Skeletal muscle tissue (tissue), 4 donors: ENCODE data around the gene CAGE1. TPM values are rescaled to one million over a fixed set of nuclear protein-coding genes. Genes with fewer than 3 reads are reported as not detected.

Source experiments
- H3K27ac ChIP-seq: one replicate; pipeline ENCODE4 v1.7.0; 2013; ENCODE audit warnings: mild to moderate bottlenecking, low read depth, low read length, inconsistent platforms
- H3K27me3 ChIP-seq, 3 donors: one replicate each; pipeline ENCODE4 v1.7.0; 2013; ENCODE audit warnings: low read length in 3 of 3; ENCODE audit not compliant: control insufficient read depth in 3 of 3, insufficient read depth in 3 of 3
- H3K36me3 ChIP-seq, 3 donors: one replicate each; pipeline ENCODE4 v1.7.0; 2013; ENCODE audit warnings: low read length in 3 of 3; ENCODE audit not compliant: control insufficient read depth in 3 of 3, insufficient read depth in 3 of 3
- H3K4me1 ChIP-seq, 3 donors: one replicate each; pipeline ENCODE4 v1.7.0; 2013; ENCODE audit warnings: low read length in 3 of 3, mild to moderate bottlenecking in 3 of 3; ENCODE audit not compliant: control insufficient read depth in 3 of 3, insufficient read depth in 3 of 3
- H3K4me3 ChIP-seq, 3 donors: one replicate each; pipeline ENCODE4 v1.7.0; 2013; ENCODE audit warnings: low read length in 3 of 3
- H3K9ac ChIP-seq, 3 donors: one replicate each; pipeline ENCODE4 v1.7.0; 2013; ENCODE audit warnings: low read length in 3 of 3, mild to moderate bottlenecking in 3 of 3, moderate library complexity in 2 of 3, low read depth in 1 of 3
- H3K9me3 ChIP-seq, 3 donors: one replicate each; pipeline ENCODE4 v1.7.0; 2013; ENCODE audit warnings: low read length in 3 of 3; ENCODE audit not compliant: control insufficient read depth in 3 of 3
- total RNA-seq: library from RNA; depleted of rRNA; stranded (reverse); fragments of >200 nt; gene quantifications from one replicate; pipeline ENCODE4 v1.2.3, GENCODE V29; 2014
- donor health status: Osteomylitis.

The CAGE1 gene
- total RNA-seq, 1 donor from 2014 or later: not detected

DNA sequence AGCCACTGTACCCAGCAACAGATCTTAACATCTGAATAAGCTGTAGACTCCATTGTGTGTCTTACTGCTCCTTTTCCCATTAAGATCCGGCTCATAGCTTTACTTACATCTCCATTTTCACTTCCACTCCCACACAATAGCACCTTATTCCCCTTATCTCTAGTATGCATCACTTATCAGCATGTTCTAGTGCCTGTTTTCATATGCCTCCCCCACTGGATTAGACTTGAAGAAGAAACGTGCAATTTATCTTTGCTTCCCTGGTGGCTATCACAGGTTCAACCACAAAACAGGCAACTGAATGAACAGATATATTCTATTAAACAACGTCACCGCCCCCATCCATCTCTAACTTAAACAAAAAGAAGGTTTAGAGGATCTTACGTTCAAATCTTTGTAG is 88.6 kb downstream of the CAGE1 start:
- H3K4me1 ChIP-seq: no peaks in the 10 kb centered on the region
- H3K27me3 ChIP-seq: no peaks in the 10 kb centered on the region
- no peak overlapping the region for H3K27ac ChIP-seq
- no peak overlapping the region for H3K4me3 ChIP-seq
- H3K9ac ChIP-seq: no peak overlapping the region
- peaks cover 27 to 58% (median 56%) of the 10 kb centered on the region in 3 donors for H3K36me3 ChIP-seq
- no peaks in the 10 kb centered on the region for H3K9me3 ChIP-seq

DNA sequence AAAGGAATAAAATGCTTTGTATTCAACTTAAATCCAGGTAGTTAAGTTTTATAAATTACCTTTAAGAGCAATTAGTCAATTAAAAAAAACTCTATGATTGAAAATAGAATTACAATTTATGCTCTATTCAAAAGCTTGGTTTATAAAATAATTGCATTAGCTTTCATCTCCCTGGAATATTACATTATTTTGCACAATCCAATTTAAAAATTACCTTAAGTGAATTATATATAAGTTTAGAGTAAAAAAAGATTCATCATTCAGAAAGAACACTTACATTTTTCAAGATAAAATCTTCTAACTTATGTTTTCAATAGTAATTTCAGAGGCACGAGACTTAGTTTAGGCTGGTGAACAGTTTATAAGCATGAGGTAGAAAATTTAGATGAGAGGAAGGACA is 91.4 kb downstream of the CAGE1 start:
- Histone ChIP-seq H3K9ac (no peak overlapping the region), H3K4me1 (no peaks in the 10 kb centered on the region), H3K27me3 (no peaks in the 10 kb centered on the region), H3K27ac (no peak overlapping the region), H3K9me3 (no peaks in the 10 kb centered on the region), H3K36me3 (peaks cover 29 to 50% (median 49%) of the 10 kb centered on the region in 3 donors), H3K4me3 (no peak overlapping the region)

DNA sequence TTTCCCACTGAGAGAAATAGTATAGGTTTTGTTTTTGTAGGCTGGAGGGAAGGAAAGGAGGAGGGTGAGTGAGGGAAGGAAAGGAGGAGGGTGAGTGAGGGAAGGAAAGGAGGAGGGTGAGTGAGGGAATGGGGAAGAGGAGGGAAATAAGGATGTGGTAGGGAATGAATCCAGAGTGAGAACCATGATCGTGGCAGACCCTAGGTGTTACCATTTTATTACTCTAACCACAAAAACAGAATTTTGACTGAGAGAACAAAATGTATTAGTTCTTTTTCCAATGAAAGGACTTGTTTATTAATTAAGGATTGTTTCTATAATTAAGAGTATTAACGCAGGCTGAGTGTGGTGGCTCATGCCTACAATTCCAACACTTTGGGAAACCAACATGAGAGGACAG is 92.9 kb downstream of the CAGE1 start:
- H3K4me1 ChIP-seq: no peaks in the 10 kb centered on the region
- H3K36me3 ChIP-seq: peaks cover 23 to 58% (median 48%) of the 10 kb centered on the region in 3 donors
- H3K27me3 ChIP-seq: no peaks in the 10 kb centered on the region
- no peaks in the 10 kb centered on the region for H3K9me3 ChIP-seq
- H3K9ac ChIP-seq: no peak overlapping the region
- no peak overlapping the region for H3K27ac ChIP-seq
- H3K4me3 ChIP-seq: no peak overlapping the region

DNA sequence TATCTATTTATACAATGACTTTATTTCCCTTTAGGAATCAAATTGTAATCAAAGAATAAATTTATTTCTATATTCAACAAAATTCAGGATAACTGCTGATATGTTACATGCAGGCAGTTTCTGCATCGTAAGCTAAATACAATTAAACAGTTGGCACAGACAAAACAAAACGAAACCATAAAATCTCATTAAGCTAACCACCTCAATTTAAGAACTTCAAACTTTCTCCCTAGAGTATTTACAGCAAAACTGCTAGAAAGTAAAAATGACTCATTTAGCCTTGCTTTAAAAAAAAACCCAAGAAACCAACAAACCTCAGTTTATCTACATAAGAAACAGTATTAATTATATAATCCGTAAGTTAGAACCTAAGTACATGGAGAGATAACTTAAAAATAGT is 93.6 kb downstream of the CAGE1 start:
- Histone ChIP-seq H3K27me3 (no peaks in the 10 kb centered on the region), H3K27ac (no peak overlapping the region), H3K36me3 (peaks cover 16 to 52% (median 46%) of the 10 kb centered on the region in 3 donors), H3K9ac (no peak overlapping the region), H3K9me3 (no peaks in the 10 kb centered on the region), H3K4me1 (no peaks in the 10 kb centered on the region), H3K4me3 (no peak overlapping the region)

DNA sequence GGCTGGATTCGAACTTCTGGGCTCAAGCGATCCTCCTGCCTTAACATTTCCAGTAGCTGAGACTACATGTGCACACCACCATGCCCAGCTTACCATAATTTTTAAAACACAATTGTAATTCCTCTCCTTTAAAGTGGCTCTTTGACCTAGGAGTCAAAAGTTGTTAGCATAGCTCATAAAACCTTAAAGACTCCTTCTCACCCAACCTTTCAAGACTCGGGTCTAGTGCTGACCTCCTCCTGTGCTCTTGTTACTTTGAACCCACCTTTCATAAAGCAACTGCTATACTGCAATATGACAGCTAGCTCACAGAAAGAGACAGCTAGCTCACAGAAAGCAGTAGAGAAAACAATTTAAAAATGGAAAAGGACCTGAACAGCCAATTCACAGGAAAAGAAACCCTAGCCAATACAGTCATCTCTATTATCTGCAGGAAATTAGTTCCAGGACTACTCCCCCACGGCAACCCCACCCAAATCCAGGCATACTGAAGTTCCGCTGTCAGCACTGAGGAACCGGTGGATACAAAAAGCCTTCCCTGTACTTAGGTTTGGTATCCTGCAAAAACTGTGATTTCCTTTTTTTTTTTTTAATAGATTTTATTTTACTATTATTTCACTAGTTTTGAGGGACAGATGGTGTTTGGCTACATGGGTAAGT is 96.8 kb downstream of the CAGE1 start:
- Histone ChIP-seq H3K27me3 (no peaks in the 10 kb centered on the region), H3K4me3 (no peak overlapping the region), H3K27ac (no peak overlapping the region), H3K36me3 (peaks cover 18 to 50% (median 45%) of the 10 kb centered on the region in 3 donors), H3K9ac (no peak overlapping the region), H3K9me3 (no peaks in the 10 kb centered on the region), H3K4me1 (no peaks in the 10 kb centered on the region)

DNA sequence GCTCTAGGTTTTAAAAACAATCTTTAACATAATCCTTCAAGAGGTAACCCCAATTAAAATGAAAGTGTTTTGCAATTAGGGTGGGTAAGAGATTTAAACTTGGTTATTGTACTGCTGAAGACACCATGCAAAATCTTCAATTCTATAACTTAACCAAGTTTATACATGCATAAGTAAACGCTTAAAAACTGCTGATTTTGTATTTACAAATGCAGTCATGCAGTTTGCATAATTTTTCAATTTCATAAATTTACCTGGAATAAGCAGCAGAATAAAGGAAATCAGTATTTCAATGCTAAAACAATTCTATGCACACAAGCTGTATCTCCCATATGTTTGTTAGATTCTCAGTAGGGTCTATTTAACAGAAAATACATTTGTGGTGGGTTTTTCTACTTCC is 99.5 kb downstream of the CAGE1 start:
- Histone ChIP-seq H3K4me3 (no peak overlapping the region), H3K27me3 (no peaks in the 10 kb centered on the region), H3K4me1 (no peaks in the 10 kb centered on the region), H3K36me3 (peaks cover 17 to 49% (median 39%) of the 10 kb centered on the region in 3 donors), H3K27ac (no peak overlapping the region), H3K9ac (no peak overlapping the region), H3K9me3 (no peaks in the 10 kb centered on the region)

DNA sequence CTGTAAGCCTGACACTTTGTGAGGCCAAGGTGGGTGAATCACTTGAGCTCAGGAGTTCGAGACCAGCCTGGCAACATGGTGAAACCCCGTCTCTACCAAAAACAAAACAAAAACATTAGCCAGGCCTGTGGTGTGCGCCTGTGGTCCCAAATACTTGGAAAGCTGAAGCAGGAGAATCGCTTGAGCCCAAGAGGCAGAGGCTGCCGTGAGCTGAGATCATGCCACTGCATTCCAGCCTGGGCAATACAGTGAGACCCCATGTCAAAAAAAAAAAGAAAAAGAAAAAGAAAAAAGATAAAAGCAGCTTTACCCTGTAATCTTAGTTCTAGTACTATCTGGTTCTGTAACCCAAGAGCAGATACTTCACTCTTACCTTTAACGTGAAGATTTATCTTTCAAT is 104.1 kb downstream of the CAGE1 start:
- H3K9ac ChIP-seq: no peak overlapping the region
- H3K36me3 ChIP-seq: peaks cover 10 to 31% (median 30%) of the 10 kb centered on the region in 3 donors
- H3K9me3 ChIP-seq: no peaks in the 10 kb centered on the region
- H3K27ac ChIP-seq: no peak overlapping the region
- no peak overlapping the region for H3K4me3 ChIP-seq
- no peaks in the 10 kb centered on the region for H3K27me3 ChIP-seq
- no peaks in the 10 kb centered on the region for H3K4me1 ChIP-seq

DNA sequence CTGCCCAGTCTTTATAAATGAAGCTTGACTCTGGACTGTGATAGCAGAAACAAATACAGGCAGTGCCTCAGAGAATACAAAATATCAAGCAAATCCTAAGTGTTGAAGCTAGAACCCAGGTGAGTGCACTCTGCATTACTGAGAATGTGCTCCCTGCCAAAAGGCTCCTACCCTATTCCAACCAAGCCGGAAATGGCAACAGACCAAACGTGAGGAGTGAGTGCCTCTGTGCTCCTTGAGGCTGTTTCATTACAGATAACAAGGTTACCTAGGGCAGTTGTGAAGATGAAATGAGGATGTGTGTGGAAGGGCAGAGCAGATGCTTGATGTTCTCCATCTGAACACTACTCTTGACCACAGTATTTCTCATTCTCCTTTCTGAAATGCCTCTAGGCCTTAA is 105.9 kb downstream of the CAGE1 start:
- peaks cover 3 to 25% (median 16%) of the 10 kb centered on the region in 3 donors for H3K36me3 ChIP-seq
- H3K27ac ChIP-seq: no peak overlapping the region
- H3K9me3 ChIP-seq: no peaks in the 10 kb centered on the region
- no peak overlapping the region for H3K9ac ChIP-seq
- H3K4me1 ChIP-seq: no peaks in the 10 kb centered on the region
- H3K4me3 ChIP-seq: no peak overlapping the region
- H3K27me3 ChIP-seq: no peaks in the 10 kb centered on the region

DNA sequence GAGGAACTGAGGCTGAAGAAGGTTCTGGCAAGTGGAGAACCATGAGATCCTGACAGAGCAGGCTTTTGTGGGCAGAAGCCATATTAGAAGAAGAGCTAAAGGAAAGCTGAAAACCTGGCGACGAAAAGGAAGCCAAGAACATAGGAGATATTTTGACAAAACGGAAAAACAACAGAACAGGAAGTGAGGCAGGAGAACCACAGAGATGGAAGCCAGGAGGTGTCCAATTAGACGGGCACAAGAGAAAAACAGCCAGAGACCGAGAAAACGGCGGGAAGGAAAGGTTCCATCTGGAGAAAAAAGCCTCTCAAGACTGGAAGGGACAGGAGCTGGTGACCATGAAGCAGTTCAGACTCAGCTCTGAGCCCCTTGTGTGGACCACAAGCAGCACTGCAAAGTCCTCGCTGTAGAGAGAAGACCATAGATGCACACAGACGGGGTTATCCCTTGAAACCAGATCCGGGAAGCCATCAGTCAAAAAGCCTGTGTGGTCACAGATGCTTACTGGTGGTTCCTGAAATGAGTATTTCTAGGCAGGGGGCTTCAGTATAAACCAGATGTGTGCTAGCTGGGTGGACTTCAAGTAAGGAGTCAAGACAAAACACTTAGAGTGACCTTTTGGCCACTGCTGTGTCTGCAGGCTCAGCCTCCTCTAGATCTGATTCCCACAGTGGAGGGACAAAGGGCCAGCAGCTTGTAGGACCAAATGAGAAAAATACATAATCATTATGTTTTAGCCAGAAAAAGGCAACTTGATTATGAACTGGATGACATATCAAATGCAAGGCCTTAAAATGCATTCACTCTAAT is 107.2 kb downstream of the CAGE1 start:
- H3K9ac ChIP-seq: no peak overlapping the region
- H3K9me3 ChIP-seq: no peaks in the 10 kb centered on the region
- H3K27me3 ChIP-seq: no peaks in the 10 kb centered on the region
- no peaks in the 10 kb centered on the region for H3K4me1 ChIP-seq
- no peak overlapping the region for H3K4me3 ChIP-seq
- H3K27ac ChIP-seq: no peak overlapping the region
- peaks cover 3 to 14% (median 12%) of the 10 kb centered on the region in 3 donors for H3K36me3 ChIP-seq
